HFFc6 (cell line): Measurements from ENCODE around the gene AUTS2. TPM values are rescaled to one million over a fixed set of nuclear protein-coding genes. Genes with fewer than 3 reads are reported as not detected.

Experiments used
- DNase-seq: peaks from one replicate; pipeline ENCODE4 v3.0.0-alpha.2; 2018
- H3K27ac Mint-ChIP-seq: 2 replicates; pipeline ENCODE4 v1.8.0; 2020; ENCODE audit warnings: mild to moderate bottlenecking, mixed read lengths
- H3K27me3 Mint-ChIP-seq: 2 replicates; pipeline ENCODE4 v1.8.0; 2021; ENCODE audit warnings: mild to moderate bottlenecking, moderate library complexity, mixed read lengths; ENCODE audit not compliant: insufficient read depth
- H3K36me3 Mint-ChIP-seq: 2 replicates; pipeline ENCODE4 v1.8.0; 2021; ENCODE audit warnings: low read depth, mixed read lengths
- H3K4me1 Mint-ChIP-seq: 2 replicates; pipeline ENCODE4 v1.8.0; 2020; ENCODE audit warnings: low read depth, mixed read lengths
- H3K4me3 Mint-ChIP-seq: 2 replicates; pipeline ENCODE4 v1.8.0; 2020; ENCODE audit warnings: mild to moderate bottlenecking, moderate library complexity, mixed read lengths
- H3K9me3 Mint-ChIP-seq: 2 replicates; pipeline ENCODE4 v1.8.0; 2020; ENCODE audit warnings: mild to moderate bottlenecking, mixed read lengths
- CTCF ChIP-seq: fragments of 200-600 bp; sonication (generic); IDR thresholded peaks from 2 replicates; pipeline ENCODE4 v1.5.0; 2021; ENCODE audit warnings: antibody characterized with exemption, mild to moderate bottlenecking
- total RNA-seq, 6 experiments: library from RNA; stranded (reverse); fragmentation: NEBNext Ultra II Directional; extraction: Animal tissue kit (Norgen Biotek cat#: 25700); gene quantifications; 2 replicates in 1 of 6; 3 replicates in 5 of 6; pipeline ENCODE4 v1.2.3, GENCODE V29; 2021

Gene AUTS2
- total RNA-seq, 6 experiments from 2014 or later = 0.02 to 0.19 (median 0.16) TPM; not detected in 2

- no peak overlapping the region for H3K27ac Mint-ChIP-seq
- peaks cover 48% of the 10 kb centered on the region for H3K9me3 Mint-ChIP-seq
- no peaks in the 10 kb centered on the region; the same call in 1 of the 2 replicates for H3K27me3 Mint-ChIP-seq
- peaks cover 6% of the 10 kb centered on the region; the same call in 1 of the 2 replicates for H3K36me3 Mint-ChIP-seq
- TF ChIP-seq CTCF = no peak
- no peaks in the 10 kb centered on the region for H3K4me1 Mint-ChIP-seq
- H3K4me3 Mint-ChIP-seq = no peak overlapping the region
- no peak for DNase-seq
Measured at GRCh38 chr7:69892790-69893189, 294.5 kb downstream of the AUTS2 start.

- H3K4me1 Mint-ChIP-seq = no peaks in the 10 kb centered on the region
- peaks cover 6% of the 10 kb centered on the region; the same call in 1 of the 2 replicates for H3K36me3 Mint-ChIP-seq
- no peak for DNase-seq
- no peak for TF ChIP-seq CTCF
- peaks cover 44% of the 10 kb centered on the region for H3K9me3 Mint-ChIP-seq
- no peak overlapping the region for H3K4me3 Mint-ChIP-seq
- no peaks in the 10 kb centered on the region for H3K27me3 Mint-ChIP-seq
- no peak overlapping the region for H3K27ac Mint-ChIP-seq
Measured at GRCh38 chr7:69893906-69894305, 295.6 kb downstream of the AUTS2 start.

- DNase-seq = no peak
- no peak for TF ChIP-seq CTCF
- no peaks in the 10 kb centered on the region for H3K36me3 Mint-ChIP-seq
- no peak overlapping the region for H3K27ac Mint-ChIP-seq
- no peaks in the 10 kb centered on the region for H3K4me1 Mint-ChIP-seq
- no peak overlapping the region for H3K4me3 Mint-ChIP-seq
- H3K27me3 Mint-ChIP-seq = no peaks in the 10 kb centered on the region
- peaks cover 37% of the 10 kb centered on the region for H3K9me3 Mint-ChIP-seq
Measured at GRCh38 chr7:69895446-69895845, 297.2 kb downstream of the AUTS2 start.

GRCh38 chr7:69896121-69896520 is 297.8 kb downstream of the AUTS2 start:
- Mint-ChIP-seq H3K9me3 (peaks cover 37% of the 10 kb centered on the region), H3K27ac (no peak overlapping the region), H3K36me3 (no peaks in the 10 kb centered on the region), H3K4me3 (no peak overlapping the region), H3K4me1 (no peaks in the 10 kb centered on the region), H3K27me3 (no peaks in the 10 kb centered on the region)
- no peak for DNase-seq
- no peak for TF ChIP-seq CTCF

- H3K9me3 Mint-ChIP-seq = peaks cover 37% of the 10 kb centered on the region
- H3K36me3 Mint-ChIP-seq = no peaks in the 10 kb centered on the region
- H3K27ac Mint-ChIP-seq = no peak overlapping the region
- no peaks in the 10 kb centered on the region for H3K27me3 Mint-ChIP-seq
- H3K4me3 Mint-ChIP-seq = no peak overlapping the region
- TF ChIP-seq CTCF = no peak
- DNase-seq = no peak
- H3K4me1 Mint-ChIP-seq = no peaks in the 10 kb centered on the region
Measured at GRCh38 chr7:69898189-69898588, 299.9 kb downstream of the AUTS2 start.

GRCh38 chr7:69903410-69903809 is 305.1 kb downstream of the AUTS2 start:
- Mint-ChIP-seq H3K4me3 (no peak overlapping the region), H3K4me1 (no peaks in the 10 kb centered on the region), H3K36me3 (no peaks in the 10 kb centered on the region), H3K27me3 (peaks cover 2% of the 10 kb centered on the region; the same call in 1 of the 2 replicates), H3K9me3 (peaks cover 18% of the 10 kb centered on the region; the same call in 1 of the 2 replicates), H3K27ac (no peak overlapping the region)
- TF ChIP-seq CTCF = no peak
- no peak for DNase-seq
